ENCODE data around the gene OSBPL1A.
A peak's percentile ranks its signal among the peaks of the same experiment; 100 is the strongest.

Gene OSBPL1A

DNA sequence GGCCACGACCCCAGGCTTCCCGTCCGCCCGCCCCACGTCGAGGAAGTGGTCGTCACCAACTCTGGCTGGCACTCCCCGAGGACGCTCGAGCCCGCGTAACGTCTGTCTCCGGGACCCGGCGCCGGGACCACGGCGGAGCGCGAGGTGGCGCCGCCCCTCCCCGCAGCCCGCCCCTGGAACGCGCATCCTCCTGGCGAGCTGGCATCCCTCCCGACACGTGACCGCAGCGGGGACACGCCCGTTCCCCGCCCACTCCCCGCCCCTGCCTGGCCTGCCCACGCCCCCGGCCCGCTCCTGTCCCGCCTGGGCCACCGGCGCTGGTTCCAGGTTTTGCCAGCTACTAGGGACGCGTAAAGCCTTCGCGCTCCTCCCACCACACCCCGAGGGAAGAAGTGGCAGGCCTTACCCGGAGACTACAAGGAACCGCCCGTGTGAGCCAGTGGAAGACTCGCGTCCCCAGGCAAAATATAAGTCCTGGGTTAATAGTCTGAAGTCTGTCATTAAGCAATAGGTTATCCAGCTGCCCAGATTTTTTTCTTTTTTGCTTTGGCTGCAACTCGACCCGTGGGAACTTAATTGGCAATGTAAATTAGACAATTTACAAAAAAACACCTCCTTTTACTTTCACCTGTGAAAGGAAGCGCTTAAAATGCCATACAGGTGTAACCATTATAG lies at the start of gene OSBPL1A:
TSS of gene OSBPL1A (minus strand) at position 131 of the 675 bp plus-strand sequence. CDS start 20,291 bp downstream, outside the sequence.
- DNase-seq (ENCODE audit: low spot score) = peak; percentile 88

DNA sequence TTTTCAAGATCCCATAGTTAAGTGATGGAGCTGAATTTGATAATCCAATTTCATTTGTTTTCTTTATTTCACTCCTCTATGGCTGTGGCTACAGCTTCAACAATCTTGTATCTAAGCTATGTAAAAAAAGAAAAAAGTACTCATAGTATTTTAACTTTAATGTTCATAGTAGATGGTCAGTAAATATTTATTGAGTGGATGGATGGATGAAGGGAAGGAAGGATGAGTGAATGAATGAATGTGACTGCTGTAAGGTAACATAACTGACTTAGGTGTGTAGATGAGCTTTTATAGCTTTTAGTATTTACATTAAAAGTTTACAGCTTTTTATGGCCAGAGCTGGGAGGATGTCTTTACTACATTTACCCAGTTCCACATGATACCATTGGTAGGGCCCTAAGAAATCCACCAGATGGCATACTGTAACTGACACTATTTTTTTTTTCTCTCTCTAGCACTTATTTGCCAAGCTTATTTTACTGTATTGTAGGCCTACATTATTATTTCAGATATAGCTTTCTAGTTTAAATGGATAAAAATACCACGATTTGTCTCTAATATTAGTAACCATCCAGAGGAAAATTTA lies 49.4 kb upstream of the OSBPL1A start:
- DNase-seq (ENCODE audit: low spot score) = no peak

DNA sequence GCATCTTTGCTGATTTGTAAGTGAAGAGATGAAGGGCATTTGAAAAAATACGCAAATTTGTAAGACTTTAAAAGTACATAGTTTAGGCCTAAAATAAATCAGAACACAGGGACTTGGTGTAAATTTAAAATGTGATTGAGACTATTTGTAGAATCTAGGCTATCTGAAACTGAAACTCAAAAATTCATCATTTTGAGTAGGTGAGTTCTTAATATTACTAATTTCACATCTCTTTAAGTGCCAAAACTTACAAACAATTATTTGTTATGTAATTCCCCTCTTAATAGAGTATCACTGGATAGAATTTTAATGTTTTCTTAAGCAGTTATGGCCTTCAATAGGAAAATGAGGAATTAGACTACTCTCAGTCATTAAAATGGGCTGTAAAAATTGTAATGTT lies 48.8 kb upstream of the OSBPL1A start:
- no peak for DNase-seq (ENCODE audit: low spot score)

DNA sequence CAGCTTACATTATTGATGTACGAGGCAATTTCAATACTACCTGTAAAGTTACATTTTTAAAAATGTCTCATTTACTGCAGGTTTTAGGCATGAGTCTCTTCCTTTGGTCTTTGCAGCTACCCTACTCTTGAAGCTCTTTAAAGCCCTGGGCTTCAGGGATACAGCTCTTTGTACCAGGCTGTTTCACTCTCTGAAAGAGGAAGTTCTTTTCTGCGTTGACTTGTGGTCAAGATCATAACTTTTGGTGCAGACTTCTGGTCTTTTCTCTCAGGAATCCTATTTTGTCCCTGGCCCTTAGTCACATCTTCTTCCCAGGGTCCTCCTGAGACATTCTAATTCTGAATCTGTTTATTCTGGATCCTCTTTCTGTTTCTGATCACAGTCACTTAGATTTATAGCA lies 46.2 kb upstream of the OSBPL1A start:
- DNase-seq (ENCODE audit: low spot score) = no peak

DNA sequence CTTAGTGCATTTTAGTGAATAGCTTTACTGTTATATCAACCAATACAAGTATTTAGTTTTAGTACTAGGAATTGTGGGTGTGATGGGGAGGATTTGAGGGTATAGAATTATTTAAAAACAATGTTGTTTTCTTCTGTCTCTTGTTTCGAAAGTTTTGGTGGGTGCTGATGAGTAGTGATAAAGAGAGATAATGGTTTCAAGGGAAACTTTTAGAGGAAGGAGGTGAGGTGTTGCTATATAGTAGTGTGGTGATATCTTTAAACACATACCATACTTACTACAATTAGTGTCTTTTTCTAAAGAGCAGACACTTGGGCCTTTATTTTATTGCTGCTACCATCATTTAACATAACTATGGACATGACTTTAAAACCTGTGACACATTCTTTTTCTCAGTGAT lies 39.3 kb upstream of the OSBPL1A start:
- no peak for DNase-seq (ENCODE audit: low spot score)

DNA sequence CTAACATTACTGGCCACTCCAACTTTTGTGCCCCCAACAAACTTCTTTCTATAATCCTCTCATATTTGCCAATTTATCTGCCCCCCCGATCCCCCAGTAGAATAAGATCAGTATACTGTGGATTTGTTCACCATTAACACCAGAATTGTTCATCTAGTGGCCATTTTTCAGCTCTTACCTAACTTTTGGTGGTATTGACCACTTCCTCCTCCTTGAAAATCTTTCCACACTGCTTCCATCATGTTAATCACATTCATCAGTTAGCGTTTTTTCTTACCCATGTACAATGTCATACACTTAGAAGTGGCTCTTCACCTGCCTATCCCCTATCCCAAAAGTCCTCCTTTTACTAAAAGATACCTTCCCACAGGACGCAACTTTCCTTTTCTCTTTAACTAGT lies 35.0 kb upstream of the OSBPL1A start:
- DNase-seq (ENCODE audit: low spot score) = no peak

DNA sequence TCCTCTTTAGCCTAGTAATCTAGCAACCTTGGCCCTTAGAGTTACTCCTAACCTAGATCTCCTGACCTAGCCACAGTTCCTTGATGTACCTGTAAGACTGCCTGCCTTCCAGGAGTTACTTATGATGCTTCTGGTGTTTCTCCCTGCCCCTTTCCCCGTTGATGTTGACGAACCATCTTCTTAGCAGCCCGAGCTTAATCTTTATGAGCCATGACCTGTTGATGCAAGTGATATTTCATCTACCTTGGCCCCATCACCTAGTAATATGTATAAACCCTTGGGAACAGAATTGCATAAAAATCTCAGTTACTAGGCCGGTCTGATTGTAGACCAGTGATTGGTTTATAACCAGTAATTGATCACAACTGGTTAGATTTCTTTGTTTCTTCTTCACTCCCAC lies 31.6 kb upstream of the OSBPL1A start:
- DNase-seq (ENCODE audit: low spot score) = no peak

DNA sequence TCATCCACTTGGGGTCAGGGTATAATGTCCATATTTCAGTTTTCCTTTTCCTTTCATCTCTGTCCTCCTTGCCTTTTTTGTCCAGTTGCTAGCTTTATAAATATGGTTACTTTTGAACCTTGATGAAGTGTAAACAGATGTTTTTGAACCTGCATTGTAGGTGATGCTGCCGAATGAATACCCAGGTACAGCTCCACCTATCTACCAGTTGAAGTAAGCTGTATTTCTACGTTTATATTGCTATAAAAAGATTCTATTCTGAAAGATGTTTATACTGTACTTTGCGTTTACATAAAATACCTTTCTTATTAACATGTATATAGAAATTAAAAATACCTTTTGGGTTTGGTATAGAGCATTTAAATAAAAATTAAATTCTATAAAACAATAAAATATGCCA lies 31.1 kb upstream of the OSBPL1A start:
- DNase-seq (ENCODE audit: low spot score) = no peak

DNA sequence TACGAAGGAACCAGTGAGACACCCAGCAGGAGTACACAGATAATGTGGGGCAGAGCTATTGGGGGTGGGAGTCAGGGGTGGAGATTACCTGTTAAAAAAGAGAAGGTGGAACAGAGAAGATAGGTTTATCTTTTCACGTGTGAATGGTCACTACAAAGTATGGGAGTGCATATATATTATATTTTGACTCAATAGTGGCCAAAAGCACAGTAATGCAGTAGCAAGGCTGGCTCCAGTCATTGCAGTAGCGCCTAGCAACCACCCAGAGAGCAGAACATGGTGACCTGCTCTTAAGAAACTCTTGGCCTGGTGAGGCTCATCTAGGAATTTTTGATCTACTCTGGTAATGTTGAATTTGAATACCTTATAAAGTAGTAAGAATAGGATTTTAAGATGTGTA lies 29.9 kb upstream of the OSBPL1A start:
- no peak for DNase-seq (ENCODE audit: low spot score)

DNA sequence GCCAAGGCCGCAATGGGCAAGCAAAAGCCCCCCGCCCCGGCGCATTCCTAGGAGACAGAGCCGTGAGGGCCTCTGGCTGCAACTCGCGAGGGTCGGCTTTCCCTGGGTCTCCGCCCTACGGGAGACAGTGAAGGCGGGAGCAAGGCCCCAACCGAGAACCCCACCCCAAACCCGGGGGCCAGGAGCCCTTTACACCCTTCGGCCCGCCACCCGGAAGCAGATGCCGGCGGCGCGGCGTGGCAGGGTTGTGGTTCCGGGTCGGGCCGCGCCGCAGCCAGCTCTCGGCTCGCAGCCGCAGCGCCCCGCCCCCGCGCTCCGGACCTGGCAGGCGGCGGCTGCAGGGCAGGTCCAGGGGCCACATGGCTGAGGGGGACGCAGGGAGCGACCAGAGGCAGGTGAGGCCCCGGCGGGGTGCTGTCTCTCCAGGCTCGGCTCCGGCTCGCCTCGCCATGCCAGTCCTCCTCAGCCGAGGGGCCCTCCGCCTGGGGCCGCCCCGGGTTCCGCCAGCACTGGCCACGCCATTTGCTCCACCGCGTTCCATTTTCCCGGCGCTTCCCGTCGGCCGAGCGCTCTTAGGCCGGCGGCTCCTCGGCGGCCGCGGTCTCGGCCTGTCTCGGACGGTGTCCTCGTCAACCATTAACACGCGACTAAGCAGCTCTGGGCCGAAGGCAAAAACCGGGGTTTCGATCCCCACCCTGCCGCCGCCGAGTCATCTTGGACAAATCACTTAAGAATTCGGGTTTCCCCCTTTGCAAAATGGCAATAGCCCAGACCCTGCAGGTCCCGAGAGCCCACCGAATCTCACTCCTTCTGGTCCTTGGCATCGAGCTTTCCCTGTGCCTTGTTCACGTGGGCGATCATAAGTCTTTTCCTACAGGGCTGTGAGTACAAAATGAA lies 29.0 kb upstream of the OSBPL1A start, which contains the start of gene IMPACT:
TSS of gene IMPACT (plus strand) at position 273 of the 897 bp plus-strand sequence. CDS start at position 360, 87 bp downstream.
- DNase-seq (ENCODE audit: low spot score) = peak; percentile 84

DNA sequence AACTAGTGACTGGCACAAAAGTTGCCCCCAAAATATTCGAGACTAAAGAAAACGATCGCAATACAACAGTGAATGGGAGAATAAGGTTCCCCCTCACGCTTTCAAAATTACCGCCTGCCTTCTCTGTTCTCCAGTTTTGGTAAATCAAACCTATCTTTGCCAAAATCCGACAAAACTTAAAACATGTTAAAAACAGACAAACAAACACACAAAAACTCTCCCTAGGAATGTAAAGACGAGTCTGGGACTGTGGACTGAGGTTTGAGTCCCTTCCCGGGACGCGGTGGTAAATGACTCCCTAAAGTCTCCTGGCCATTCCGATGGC lies 28.4 kb upstream of the OSBPL1A start:
- DNase-seq (ENCODE audit: low spot score) = no peak

DNA sequence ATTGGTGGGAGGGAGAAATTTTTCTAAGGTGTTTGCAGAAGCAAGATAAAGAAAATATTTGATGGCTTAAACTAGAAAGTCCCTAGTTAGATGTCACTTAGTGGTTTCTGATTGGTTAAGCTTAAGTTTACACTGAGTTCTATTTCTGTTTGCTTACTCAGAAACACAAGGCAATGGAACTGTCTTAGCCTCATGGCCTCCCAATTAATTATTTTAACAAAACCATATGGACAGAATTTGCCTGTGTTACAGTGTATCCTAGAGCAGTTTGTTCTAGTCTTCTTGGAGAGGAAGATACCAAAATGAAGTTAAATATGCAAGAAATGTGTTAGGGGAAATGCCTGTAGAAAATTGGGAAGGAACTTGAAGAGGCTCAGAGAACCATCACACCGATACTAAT lies 24.2 kb upstream of the OSBPL1A start:
- DNase-seq (ENCODE audit: low spot score) = no peak

DNA sequence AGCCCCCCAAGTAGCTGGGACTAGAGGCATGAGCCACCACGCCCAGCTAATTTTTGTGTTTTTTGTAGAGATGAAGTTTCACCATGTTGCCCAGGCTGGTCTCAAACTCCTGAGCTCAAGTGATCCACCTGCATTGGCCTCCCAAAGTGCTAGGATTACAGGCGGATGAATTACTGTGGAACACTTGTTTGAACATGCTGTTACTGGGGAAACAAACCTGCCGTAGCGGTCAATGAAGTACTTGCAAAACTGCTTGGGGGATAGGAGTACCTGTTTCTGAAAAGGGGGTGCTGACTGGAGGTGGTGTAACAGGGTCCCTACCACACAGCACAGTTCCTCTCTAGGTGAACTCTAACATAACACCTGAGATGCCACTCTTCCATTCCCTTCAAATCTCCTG lies 22.9 kb upstream of the OSBPL1A start:
- DNase-seq (ENCODE audit: low spot score) = no peak

DNA sequence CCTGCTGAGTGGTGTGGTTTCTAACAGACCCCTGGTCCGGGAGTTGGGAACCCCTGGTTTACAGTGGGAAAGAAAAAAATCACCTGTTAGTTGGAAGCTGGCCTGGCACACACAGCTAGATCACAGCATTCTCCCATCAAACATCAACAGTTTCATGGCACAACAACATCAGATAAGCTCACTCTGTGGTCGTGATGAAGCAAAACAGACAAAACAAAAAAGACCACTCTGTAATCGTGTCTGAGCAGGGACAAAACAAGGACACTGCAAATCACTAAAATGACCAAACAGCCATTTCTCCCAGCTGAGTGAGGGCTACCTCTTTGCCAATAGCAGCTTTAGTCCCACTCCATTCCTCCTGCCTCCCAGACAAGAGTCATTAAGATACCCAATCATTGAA lies 19.9 kb upstream of the OSBPL1A start:
- no peak for DNase-seq (ENCODE audit: low spot score)

DNA sequence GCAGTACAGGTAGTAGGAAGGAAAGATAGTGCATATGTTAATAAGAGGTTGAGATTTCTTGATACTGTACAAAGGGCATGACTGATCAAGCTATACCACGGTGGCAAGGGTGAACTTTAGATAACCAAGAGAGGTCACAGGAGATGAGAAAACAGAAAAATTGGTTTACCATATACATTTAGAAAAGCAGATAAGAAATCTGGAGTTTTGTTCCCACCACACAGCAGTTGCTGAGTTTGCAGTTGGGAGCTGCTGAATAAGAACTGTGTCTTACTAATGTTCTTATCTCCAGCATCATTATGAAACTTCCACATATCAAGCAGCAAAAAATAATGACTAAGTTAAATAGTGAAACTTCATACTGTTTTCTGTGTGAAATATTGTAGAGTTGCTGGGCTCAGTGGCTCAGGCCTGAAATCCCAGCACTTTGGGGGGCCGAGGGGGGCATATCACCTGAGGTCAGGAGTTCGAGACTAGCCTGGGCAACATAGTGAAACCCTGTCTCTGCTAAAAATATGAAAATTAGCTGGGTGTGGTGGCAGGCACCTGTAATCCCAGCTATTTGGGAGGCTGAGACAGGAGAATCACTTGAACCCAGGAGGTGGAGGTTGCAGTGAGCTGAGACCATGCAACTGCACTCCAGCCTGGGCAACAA lies 16.9 kb upstream of the OSBPL1A start:
- DNase-seq (ENCODE audit: low spot score) = no peak

DNA sequence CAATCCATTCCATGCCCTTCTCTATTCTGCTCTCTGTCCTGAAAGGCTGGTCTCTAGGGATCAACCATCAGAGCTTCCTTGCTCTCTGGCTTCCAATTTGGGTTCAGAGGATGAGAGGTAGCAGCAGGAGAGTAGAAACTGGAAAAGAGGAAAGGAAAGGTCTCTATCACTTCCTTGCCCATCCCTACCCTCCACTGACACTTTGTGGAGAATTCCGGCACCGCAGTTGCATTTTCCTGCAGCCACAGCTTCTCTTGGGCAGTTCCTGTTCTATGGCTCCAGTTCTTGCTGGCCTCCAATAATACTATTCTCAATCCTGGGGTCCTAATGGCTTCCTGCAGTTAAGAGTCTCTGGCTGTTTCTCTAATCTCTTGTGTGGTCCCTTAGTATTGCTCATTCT lies 15.5 kb upstream of the OSBPL1A start:
- DNase-seq (ENCODE audit: low spot score) = no peak

DNA sequence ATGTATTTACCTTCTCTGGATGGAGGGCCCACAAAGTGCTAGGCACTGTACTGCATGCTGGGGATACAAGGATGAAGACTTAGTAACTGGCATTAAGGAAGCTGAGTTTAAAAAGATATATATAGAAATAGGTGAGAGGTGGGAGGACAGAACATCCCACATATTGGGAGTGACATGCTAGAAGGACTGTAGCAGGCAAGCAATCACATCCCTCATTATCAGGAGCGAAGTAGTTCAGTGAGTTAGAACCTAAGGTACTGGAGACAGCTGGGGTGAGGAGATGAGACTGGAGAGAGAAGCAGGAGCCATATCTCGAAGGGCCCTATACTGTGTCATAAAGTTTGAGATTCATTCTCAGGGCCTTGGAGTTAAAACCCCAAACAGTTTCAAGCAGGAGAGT lies 10.9 kb upstream of the OSBPL1A start:
- no peak for DNase-seq (ENCODE audit: low spot score)

DNA sequence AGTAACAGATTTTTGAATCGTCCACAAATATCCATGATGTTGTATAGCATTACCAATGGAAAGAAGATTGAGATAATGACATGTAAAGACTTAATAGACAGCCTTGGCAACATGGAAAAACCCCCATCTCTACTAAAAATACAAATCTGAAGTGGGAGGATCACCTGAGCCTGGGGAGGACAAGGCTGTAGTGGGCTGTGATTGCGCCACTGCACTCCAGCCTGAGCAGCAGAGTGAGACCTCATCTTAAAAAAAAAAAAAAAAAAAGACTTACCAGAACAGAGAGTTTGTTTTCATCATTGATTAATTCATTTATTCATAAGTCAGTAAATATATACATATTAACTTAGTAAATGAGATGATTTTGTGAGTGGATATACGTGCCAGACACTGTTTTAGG lies 7.0 kb upstream of the OSBPL1A start:
- no peak for DNase-seq (ENCODE audit: low spot score)

DNA sequence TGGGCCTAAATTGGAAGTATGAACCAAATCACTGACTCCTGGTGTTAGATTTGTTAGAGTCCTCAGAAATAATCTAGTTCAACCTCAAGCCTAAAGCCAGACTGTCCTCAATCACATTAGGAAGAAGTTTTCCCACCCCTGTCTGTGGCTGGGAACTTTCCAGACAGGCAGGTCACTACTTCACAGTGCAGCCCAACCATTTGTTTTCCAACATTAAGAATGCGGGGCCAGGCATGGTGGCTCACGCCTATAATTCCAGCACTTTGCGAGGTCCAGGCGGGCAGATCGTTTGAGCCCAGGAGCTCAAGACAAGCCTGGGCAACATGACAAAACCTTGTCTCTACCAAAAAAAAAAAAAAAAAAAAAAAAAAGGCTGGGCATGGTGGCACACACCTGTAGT lies 5.5 kb upstream of the OSBPL1A start:
- DNase-seq (ENCODE audit: low spot score) = no peak

DNA sequence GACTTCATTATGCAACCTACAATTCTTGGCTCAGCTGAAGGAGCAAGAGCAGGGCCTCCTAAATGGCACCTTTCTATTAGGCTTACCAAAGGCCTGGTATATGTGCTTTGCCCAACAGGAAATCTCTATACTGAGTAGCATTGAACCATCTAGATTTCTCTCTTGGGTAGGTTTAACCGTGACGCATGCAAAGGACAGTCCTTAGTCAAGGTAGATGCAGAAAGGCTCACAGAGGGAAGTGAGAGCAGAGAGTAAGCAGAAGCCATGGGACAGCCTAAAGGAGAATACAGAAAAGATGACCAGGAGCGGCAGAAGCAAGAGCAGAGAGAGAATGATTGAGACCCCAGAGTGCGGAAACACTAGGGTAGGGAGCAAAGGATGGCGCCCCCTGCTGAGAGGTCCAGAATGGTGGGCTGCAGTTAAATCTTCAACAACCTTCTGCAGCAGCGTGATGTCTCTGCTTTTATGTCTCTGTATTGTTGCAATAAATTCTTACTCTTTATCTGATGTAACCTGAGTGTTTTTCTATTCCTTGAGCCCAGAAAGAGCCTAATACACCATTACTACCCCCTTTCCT lies 4.7 kb upstream of the OSBPL1A start:
- DNase-seq (ENCODE audit: low spot score) = peak; percentile 15

DNA sequence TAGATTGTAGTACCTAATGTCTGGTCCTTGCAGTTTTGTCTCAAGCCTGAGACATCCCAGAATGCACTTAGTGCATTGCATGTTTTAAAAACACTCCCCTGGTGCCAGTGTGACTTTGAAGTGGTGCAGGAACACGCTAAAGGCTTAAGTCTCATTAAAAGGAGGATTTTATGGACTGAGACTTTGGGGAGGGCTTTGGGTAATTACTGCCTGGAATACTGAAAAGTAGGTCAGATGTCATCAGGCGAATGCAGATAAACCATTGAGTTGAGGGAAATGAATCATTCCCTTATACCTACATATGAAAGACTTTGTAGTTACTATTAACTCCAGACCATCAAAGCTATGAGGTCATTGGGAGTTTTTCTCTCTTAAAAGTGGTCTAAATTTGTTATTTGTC lies 3.0 kb upstream of the OSBPL1A start:
- DNase-seq (ENCODE audit: low spot score) = no peak

DNA sequence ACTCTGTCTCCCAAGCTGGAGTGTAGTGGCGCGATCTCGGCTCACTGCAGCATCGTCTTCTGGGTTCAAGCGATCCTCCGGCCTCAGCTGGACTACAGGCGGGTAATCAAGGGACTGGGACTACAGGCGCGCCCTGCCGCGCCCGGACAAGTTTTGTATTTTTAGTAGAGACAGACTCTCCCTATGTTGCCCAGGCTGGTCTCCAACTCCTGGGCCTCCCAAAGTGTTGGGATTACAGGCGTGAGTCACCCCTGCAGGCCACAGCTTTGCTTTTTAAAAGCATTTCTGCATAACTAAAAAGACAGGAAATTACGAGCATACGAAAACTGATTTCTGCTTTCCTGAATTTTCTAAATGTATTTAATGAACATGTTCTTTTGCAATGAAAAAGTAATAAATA lies 916 bp upstream of the OSBPL1A start:
- no peak for DNase-seq (ENCODE audit: low spot score)
